Bone marrow (tissue), 2 donors: Measurements from ENCODE around the gene MORC3.
"Not testable (repeated sequence)": the region's sequence is repeated elsewhere in the genome, so short reads cannot be mapped to it uniquely, and the experiment has no call there.

Experiments
- DNase-seq, 2 donors: peaks; one replicate each; lab custom pipeline; 2025; lab: John Stamatoyannopoulos, UW

MORC3 gene

DNA sequence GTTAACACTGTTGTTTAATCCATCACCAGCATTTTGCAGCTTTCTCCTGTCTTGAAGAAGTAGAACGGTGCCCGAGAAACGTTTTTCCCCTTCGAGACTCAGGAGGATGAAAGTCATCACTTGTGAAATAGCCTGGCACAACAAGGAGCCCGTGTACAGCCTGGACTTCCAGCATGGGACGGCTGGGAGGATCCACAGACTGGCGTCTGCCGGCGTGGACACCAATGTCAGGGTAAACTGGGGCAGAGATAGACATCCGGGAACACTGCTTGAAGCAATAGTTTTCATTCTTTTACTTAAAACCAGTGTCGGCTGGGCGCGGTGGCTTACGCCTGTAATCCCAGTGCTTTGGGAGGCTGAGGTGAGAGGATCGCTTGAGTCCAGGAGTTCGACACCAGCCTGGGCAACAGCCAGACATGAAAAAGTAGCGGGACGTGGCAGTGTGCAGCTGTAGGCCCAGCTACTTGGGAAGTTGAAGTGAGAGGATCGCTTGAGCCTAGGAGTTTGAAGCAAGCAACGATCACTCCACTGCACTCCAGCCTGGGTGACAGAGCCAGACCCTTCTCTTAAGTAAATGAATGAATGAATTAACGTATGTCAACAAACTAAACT is 66.1 kb downstream of the MORC3 start:
- no peak for DNase-seq

GRCh38 chr21:36388096-36388495 is 68.1 kb downstream of the MORC3 start:
- DNase-seq, result no peak

DNA sequence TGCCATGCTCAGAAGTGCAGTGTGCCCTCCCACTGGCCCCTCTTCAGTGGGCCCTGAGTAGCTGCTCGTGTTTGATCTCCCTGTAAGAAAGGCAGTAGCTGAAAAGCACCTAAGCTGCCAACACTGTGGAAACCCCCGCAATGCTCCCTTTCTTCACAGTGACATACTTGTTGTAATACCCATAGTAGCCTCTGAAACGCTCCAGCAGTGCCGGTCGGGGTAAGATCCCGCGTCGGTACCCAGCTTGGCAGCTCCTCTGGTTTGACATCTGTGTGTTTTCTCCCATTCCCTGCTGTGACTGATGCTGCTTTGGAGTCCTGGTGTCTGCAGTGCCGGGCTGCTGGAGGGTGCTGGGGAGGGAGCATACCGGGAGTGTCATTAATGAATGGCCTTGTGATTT is 68.8 kb downstream of the MORC3 start:
- DNase-seq, result no peak

GRCh38 chr21:36391649-36392048 is 71.7 kb downstream of the MORC3 start:
- not testable (repeated sequence) for DNase-seq

- DNase-seq, result no peak
Observed at GRCh38 chr21:36395353-36396111, 75.5 kb downstream of the MORC3 start.

DNA sequence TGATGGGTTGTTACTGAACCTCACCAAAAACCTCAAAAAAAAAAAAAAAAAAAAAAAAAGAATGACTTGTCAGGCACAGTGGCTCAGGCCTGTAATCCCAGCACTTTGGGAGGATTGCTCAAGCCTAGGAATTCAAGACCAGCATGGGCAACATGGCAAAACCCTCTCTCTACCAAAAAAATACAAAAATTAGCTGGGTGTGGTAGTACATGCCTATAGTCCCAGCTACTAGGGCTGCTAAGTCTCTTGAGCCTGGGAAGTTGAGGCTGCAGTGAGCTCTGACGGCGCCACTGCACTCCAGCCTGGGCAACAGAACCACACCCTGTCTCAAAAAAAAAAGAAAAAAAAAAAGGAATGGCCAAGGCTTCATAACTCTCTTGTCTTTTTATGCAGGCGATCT is 76.3 kb downstream of the MORC3 start:
- DNase-seq, result no peak

DNA sequence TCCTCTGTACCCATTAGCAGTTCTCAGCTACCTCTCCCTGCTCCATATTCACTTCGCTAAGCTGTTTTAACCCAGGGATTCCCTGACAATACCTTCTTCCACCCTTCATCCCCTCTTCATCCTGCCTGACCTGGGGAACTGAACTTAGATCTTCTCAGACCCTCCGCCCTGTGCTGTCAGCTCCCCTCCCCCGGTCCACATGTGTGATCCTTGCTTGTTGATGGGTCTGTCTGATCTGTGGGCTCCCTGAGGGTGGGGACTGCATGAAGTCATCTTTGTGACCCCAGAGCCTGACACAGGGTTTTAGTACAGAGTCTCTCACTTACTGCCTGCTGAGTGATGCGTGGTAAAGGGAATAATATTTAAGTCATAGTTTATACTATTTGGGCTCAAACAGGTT is 77.0 kb downstream of the MORC3 start:
- DNase-seq, result no peak

GRCh38 chr21:36397606-36398005 is 77.6 kb downstream of the MORC3 start:
- no peak for DNase-seq

- DNase-seq, result not testable (repeated sequence)
Observed at GRCh38 chr21:36399736-36400135, 79.7 kb downstream of the MORC3 start.

DNA sequence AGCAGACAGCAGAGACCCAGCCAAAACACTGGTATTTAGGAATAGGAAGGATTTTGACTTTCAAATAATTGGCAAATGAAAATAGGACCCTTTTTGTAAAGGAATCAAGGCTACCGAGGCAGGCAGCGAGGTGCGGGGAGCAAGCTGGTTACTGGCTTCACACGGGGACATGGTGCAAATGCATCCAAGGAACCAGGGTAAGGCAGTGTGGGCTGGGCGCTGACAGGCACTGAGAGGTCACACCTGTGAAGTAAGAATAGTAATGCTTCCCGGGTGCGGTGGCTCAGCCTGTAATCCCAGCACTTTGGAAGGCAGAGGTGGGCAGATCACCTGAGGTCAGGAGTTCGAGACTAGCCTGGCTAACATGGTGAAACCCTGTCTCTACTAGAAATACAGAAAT is 80.7 kb downstream of the MORC3 start:
- DNase-seq, result no peak

GRCh38 chr21:36402339-36402738 is 82.3 kb downstream of the MORC3 start:
- DNase-seq, result no peak

DNA sequence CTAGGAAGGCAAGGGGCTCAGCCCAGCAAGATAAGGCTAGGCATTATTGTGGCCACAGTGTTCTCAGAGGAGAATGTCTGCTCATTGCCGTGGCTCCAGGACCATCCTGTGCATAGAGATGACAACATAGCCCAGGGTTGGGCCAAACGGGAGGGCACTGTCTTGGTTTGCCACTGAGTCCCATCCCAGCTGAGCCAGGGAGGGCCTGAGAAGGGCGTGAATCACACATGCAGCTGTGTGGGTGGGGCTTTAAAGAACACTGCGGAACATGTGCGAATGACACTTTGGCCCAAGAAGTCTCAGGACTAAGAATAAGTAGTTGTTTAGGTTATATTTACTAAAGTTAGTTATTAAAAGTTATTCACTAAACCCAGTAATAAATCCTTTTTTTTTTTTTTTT is 83.7 kb downstream of the MORC3 start:
- no peak for DNase-seq

DNA sequence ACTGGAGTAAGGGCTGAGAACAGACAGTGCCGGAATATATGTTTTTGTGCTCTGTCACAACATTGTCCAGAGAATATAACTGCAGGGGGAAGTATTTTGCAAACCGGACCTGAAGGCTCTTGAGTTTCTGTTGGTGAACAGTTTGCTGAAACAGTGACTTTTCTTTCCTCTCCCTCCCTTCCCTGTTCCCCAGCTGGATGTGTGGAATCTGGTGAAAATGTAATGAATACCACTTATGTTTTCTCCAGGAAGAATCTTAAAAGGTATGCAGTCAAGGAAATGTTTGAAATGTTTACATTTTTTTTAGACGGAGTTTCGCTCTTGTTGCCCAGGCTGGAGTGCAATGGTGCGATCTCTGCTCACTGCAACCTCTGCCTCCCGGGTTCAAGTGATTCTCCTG is 88.6 kb downstream of the MORC3 start:
- DNase-seq, result no peak

DNA sequence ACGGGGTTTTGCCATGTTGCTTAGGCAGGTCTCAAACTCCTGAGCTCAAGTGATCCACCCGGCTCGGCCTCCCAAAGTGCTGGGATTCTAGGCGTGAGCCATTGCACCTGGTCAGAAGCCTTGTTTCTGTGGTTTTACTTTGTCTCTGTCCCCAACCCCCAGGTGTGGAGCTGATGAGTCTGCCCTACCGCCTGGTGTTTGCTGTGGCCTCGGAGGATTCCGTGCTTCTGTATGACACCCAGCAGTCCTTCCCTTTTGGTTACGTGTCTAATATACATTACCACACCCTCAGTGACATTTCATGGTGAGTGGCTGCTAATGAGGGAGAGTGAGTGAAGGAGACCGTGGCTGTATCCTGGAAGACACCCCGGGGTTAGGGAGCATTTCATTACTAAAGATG is 91.3 kb downstream of the MORC3 start:
- DNase-seq, result no peak

DNA sequence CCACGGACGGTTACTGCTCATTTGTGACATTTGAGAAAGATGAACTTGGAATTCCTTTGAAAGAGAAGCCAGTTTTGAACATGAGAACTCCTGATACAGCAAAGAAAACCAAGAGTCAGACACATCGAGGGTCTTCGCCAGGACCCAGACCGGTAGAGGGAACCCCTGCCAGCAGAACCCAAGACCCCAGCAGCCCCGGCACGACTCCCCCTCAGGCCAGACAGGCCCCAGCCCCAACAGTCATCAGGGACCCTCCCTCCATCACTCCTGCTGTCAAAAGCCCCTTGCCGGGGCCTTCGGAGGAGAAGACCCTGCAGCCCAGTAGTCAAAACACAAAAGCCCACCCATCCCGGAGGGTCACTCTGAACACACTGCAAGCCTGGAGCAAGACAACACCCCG is 92.9 kb downstream of the MORC3 start:
- no peak for DNase-seq

DNA sequence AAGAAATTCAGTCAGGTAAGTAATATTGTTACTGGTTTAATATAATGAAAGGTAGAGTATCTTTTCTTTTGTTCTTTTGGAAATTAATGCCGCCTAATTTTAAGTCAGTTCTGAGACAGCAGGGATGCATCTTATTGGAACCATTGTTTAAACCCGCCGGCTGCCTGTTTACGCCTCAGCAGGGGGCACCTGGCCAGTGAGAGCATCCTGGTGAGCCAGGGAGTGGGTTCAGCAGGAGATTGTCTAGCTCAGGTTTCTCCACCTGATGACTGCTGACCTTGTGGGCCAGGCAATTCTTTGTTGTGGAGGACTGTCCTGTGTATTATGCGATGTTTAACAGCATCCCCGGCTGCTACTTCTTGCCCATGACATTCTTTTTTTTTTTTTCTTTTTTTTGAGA is 95.4 kb downstream of the MORC3 start:
- no peak for DNase-seq

DNA sequence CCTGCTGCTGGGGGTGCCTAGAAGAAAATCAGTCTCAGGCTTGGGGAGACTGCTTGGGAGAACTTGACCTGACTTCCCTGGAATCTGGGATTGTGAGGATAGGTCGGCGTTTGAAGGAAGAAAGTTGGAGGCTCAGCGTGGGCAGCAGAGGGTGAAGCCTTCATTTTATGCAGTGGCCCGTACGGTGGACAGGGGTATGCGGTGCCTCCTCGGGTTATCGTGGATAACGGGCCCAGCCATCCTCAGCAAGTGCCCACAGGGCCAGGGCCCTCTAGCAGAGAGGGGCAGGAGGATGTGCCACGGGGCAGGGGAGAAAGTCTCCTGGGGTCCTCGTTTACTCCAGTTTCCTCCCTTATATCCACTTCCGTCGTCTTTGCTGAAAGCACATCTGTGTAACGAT is 99.2 kb downstream of the MORC3 start:
- DNase-seq, result no peak

GRCh38 chr21:36419996-36420395 is 100.0 kb downstream of the MORC3 start:
- DNase-seq, result peak; percentile 24 to 54

GRCh38 chr21:36420571-36421339 is 100.8 kb downstream of the MORC3 start:
- no peak for DNase-seq

DNA sequence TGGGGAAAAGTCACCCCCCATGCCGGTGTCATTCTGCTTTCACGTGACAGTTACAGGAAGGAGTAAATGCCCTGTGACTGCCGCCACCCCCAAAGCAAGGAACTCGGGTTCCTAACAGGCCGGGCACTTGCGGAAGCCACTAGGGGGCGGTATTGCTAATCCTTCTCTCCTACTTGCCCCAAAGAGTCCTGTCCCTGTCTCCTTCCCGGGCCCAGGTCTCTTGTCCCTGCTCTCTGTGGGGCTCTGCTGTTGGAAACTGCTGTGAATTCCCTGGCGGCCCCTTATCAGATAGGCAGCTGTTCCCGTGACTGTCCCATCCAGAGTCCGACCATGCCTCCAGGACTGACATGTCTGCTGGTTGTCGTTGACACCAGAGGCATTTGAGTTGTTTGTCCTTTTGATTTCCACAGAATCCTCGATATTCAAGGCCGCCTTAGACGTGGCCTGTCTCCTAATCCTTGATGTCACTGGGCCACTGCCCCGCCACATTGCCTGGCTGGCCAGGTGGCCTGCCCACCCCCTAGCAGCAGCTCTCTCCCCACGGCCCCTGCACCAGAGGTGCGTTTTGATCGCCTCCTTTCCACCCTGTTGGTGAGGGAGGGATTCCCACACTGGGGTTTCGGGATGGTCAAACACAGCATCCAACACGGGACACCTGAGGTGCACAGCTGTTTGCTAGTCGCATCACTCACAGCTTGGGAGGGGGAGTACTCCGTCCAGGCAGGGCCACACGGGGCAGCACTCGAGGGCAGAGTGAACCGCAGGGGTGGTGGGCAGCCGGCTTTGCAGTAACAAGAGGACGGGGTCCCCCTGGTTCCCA is 102.5 kb downstream of the MORC3 start:
- peak in 1 of 2 donors; percentile 84 for DNase-seq

GRCh38 chr21:36423771-36424433 is 103.9 kb downstream of the MORC3 start:
- peak in 1 of 2 donors; percentile 43 for DNase-seq

- DNase-seq, result no peak
Observed at GRCh38 chr21:36424592-36424991, 104.6 kb downstream of the MORC3 start.
